HG03520 (cell line): ENCODE results near the gene PARP4.
"Not testable (repeated sequence)": the region's sequence is repeated elsewhere in the genome, so short reads cannot be mapped to it uniquely, and the experiment has no call there.

ENCODE experiments used
- ATAC-seq: cut with Tn5 transposase; IDR thresholded peaks from one replicate; pipeline ENCODE4 v1.9.1; 2021; ENCODE audit warnings: mild to moderate bottlenecking, moderate library complexity; ENCODE audit not compliant: unreplicated experiment

The PARP4 gene

GRCh38 chr13:24454056-24454455, 58.5 kb downstream of the PARP4 start:
- ATAC-seq = no peak

GRCh38 chr13:24452044-24452443, 60.5 kb downstream of the PARP4 start:
- no peak for ATAC-seq

- ATAC-seq = no peak
These were observed 62.0 kb downstream of the PARP4 start for GRCh38 chr13:24450530-24450929.

- not testable (repeated sequence) for ATAC-seq
These were observed 67.7 kb downstream of the PARP4 start for GRCh38 chr13:24444851-24445250.

- ATAC-seq = no peak
These were observed 69.2 kb downstream of the PARP4 start for GRCh38 chr13:24443366-24443765.

- not testable (repeated sequence) for ATAC-seq
These were observed 86.5 kb downstream of the PARP4 start for GRCh38 chr13:24426045-24426444.

GRCh38 chr13:24419668-24420067, 92.9 kb downstream of the PARP4 start:
- ATAC-seq = not testable (repeated sequence)

- ATAC-seq = no peak
These were observed 104.7 kb downstream of the PARP4 start for GRCh38 chr13:24407844-24408243.

GRCh38 chr13:24406524-24406923, 106.1 kb downstream of the PARP4 start:
- no peak for ATAC-seq

- no peak for ATAC-seq
These were observed 115.8 kb downstream of the PARP4 start for GRCh38 chr13:24396821-24397220.

- no peak for ATAC-seq
These were observed 119.6 kb downstream of the PARP4 start for GRCh38 chr13:24392972-24393371.

GRCh38 chr13:24391771-24392683, 120.6 kb downstream of the PARP4 start:
- ATAC-seq = not testable (repeated sequence)

- not testable (repeated sequence) for ATAC-seq
These were observed 121.8 kb downstream of the PARP4 start for GRCh38 chr13:24390795-24391194.

- ATAC-seq = no peak
These were observed 123.1 kb downstream of the PARP4 start for GRCh38 chr13:24389506-24389905.

- not testable (repeated sequence) for ATAC-seq
These were observed 123.8 kb downstream of the PARP4 start for GRCh38 chr13:24388743-24389142.

GRCh38 chr13:24386816-24387708, 125.5 kb downstream of the PARP4 start:
- ATAC-seq = no peak

- no peak for ATAC-seq
These were observed 126.7 kb downstream of the PARP4 start for GRCh38 chr13:24385902-24386301.

GRCh38 chr13:24384946-24385345, 127.6 kb downstream of the PARP4 start:
- ATAC-seq = not testable (repeated sequence)

GRCh38 chr13:24384091-24384490, 128.5 kb downstream of the PARP4 start:
- not testable (repeated sequence) for ATAC-seq

GRCh38 chr13:24381541-24382265, 130.9 kb downstream of the PARP4 start:
- ATAC-seq = no peak

GRCh38 chr13:24380881-24381280, 131.7 kb downstream of the PARP4 start:
- ATAC-seq = not testable (repeated sequence)
